Measurements from ENCODE around the gene FGL2.

DNA sequence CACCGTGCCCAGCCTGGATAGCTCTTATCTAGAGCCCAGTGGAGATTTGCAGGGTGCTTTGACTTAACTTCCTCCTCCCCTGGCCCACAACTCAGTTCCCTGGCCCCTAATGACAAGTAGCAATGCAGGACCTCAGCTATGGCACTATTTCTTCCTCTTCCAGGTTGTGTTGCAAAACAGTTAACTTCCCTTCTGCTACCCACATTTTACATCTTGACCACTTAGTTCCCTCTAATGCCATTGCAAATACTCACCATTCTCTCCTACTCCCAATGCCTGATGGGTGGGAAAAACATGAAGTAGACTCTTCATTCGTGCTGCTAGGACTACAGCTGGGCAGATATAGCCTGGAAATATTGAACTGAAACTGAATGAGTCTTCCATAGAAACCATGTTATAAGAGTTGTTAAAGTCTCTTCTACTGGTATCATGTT, 39.1 kb upstream of the FGL2 start:
- TF ChIP-seq, protein P1, sequence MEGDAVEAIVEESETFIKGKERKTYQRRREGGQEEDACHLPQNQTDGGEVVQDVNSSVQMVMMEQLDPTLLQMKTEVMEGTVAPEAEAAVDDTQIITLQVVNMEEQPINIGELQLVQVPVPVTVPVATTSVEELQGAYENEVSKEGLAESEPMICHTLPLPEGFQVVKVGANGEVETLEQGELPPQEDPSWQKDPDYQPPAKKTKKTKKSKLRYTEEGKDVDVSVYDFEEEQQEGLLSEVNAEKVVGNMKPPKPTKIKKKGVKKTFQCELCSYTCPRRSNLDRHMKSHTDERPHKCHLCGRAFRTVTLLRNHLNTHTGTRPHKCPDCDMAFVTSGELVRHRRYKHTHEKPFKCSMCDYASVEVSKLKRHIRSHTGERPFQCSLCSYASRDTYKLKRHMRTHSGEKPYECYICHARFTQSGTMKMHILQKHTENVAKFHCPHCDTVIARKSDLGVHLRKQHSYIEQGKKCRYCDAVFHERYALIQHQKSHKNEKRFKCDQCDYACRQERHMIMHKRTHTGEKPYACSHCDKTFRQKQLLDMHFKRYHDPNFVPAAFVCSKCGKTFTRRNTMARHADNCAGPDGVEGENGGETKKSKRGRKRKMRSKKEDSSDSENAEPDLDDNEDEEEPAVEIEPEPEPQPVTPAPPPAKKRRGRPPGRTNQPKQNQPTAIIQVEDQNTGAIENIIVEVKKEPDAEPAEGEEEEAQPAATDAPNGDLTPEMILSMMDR (IDR thresholded peaks at IDR 0.05): no peak
- TF ChIP-seq EP300 (IDR thresholded peaks at IDR 0.05): no peak
- TF ChIP-seq POLR2A (IDR thresholded peaks at IDR 0.05): no peak
